Upper lobe of left lung (tissue), 6 donors: ENCODE results near the gene ARAP3. TPM values are rescaled to one million over a fixed set of nuclear protein-coding genes. Genes with fewer than 3 reads are reported as not detected.
A peak's percentile ranks its signal among the peaks of the same experiment; 100 is the strongest.

Experiments used
- ATAC-seq, 2 donors: fragments of 200-7000 bp; cut with Tn5 transposase; one replicate each; pipeline ENCODE4 v1.9.1; 2022; ENCODE audit warnings: mild to moderate bottlenecking in 2 of 2, moderate library complexity in 2 of 2; ENCODE audit not compliant: low FRiP score in 2 of 2
- DNase-seq, 2 donors: peaks; one replicate each; pipeline ENCODE4 v3.0.0-alpha.2; 2019 to 2020
- H3K27ac ChIP-seq, 4 donors: fragments of 200-600 bp; sonication (generic); one replicate each; pipeline ENCODE4 v1.5.1; 2016 to 2019
- H3K27me3 ChIP-seq, 4 donors: fragments of 200-600 bp; sonication (generic); one replicate each; pipeline ENCODE4 v1.5.1; 2017 to 2019
- H3K36me3 ChIP-seq, 4 donors: fragments of 200-600 bp; sonication (generic); one replicate each; pipeline ENCODE4 v1.5.1; 2016 to 2019
- H3K4me1 ChIP-seq, 4 donors: fragments of 200-600 bp; sonication (generic); one replicate each; pipeline ENCODE4 v1.5.1; 2018 to 2019
- H3K4me3 ChIP-seq, 4 donors: fragments of 200-600 bp; sonication (generic); one replicate each; pipeline ENCODE4 v1.5.1; 2017 to 2019; ENCODE audit warnings: mild to moderate bottlenecking in 2 of 4, moderate library complexity in 1 of 4
- H3K9me3 ChIP-seq, 4 donors: fragments of 200-600 bp; sonication (generic); one replicate each; pipeline ENCODE4 v1.5.1; 2018 to 2019
- EP300 ChIP-seq, 4 donors: sonication (generic); formaldehyde crosslinking; IDR thresholded peaks; one replicate each; pipeline ENCODE4 v1.5.1; 2017; ENCODE audit warnings: antibody characterized with exemption in 4 of 4, control low read depth in 2 of 4
- POLR2A ChIP-seq, 4 donors: fragments of 450-650 bp; IDR thresholded peaks; one replicate each; pipeline ENCODE4 v1.5.1; 2016 to 2017; ENCODE audit warnings: antibody characterized with exemption in 4 of 4, mild to moderate bottlenecking in 2 of 4
- POLR2AphosphoS5 ChIP-seq, 2 donors: sonication (generic); formaldehyde crosslinking; IDR thresholded peaks; one replicate each; pipeline ENCODE4 v1.5.1; 2017; ENCODE audit warnings: antibody characterized with exemption in 2 of 2
- WGBS, 2 donors: methylation state at CpG; one replicate each; pipeline ENCODE4 v1.1.5; 2017 to 2018; 5-methylcytosine and 5-hydroxymethylcytosine counted together
- total RNA-seq, 6 donors: library from RNA; depleted of rRNA in 4 of 6; stranded (reverse); fragments of >200 nt in 4 of 6; gene quantifications; one replicate each; pipeline versions ENCODE4 v1.1.0 to v1.2.1, GENCODE V29; 2016 to 2021
- TF ChIP-seq, protein P1 (sequence below), 6 experiments: fragments of 450-650 bp in 4 of 6; fragments of 200-600 bp in 2 of 6; sonication (generic) in 2 of 6; IDR thresholded peaks; one replicate each; pipeline ENCODE4 v1.5.1; 2016 to 2019; ENCODE audit warnings: antibody characterized with exemption in 6 of 6
- donor health status: DM: no; HTN: no; CAD: no; lungs with moderate emphysema.
- donor health status: DM: no; HTN: yes; CAD: no; lungs with severe emphysema.

ARAP3 gene
- total RNA-seq, 6 donors from 2014 or later, result 10.1 to 43.0 (median 27.7) TPM

DNA sequence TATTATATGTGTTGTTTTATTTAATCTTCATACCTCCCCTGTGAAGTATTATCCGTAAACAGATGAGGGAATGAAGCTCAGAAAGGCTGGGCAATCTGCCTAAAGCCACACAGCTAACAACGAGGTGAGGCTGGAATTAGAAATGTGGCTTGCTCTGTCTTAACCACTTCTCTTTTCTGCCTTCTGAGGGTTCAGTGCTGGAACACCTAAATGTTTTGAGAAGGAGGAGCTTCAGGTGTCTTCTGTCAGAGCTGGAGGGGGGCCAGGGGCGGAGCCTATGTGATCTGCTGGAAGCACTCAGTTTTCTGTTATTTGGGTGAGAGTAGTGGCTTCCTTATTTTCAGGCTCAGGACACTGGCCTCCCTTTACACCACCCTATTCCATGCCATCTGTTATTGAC lies 35.0 kb upstream of the ARAP3 start:
- Histone ChIP-seq H3K4me3 (no peak overlapping the region), H3K27ac (no peak overlapping the region), H3K9me3 (no peaks in the 10 kb centered on the region), H3K27me3 (no peaks in the 10 kb centered on the region), H3K36me3 (no peaks in the 10 kb centered on the region), H3K4me1 (peaks cover 14 to 24% (median 16%) of the 10 kb centered on the region in 4 donors)
- 65 to 66% methylated on average over 3 of the region's 3 CpGs for WGBS, 2 donors
- no peak for TF ChIP-seq POLR2AphosphoS5 (IDR thresholded peaks at IDR 0.05)
- TF ChIP-seq POLR2A (IDR thresholded peaks at IDR 0.05), result no peak
- DNase-seq (no peak), ATAC-seq (no peak)

DNA sequence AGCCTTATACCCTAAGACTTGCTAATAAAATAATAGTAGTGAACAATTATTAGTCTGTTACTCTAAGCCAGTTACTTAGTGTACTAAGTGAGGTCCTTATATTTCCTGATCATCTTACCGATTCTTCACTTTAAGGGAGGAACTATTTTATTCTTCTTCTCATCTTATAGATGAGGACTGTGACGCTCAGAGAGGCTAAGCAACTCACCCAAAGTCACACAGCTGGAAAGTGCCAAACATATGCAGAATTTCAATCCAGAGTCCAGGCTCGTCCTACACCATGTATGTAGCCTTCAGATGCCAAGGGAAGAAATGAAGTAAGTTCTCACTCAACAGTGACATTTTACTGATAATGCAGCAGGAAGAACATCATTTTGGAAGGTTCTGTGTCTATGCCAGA lies 34.4 kb upstream of the ARAP3 start:
- no peak for TF ChIP-seq EP300 (IDR thresholded peaks at IDR 0.05)
- TF ChIP-seq, protein P1, sequence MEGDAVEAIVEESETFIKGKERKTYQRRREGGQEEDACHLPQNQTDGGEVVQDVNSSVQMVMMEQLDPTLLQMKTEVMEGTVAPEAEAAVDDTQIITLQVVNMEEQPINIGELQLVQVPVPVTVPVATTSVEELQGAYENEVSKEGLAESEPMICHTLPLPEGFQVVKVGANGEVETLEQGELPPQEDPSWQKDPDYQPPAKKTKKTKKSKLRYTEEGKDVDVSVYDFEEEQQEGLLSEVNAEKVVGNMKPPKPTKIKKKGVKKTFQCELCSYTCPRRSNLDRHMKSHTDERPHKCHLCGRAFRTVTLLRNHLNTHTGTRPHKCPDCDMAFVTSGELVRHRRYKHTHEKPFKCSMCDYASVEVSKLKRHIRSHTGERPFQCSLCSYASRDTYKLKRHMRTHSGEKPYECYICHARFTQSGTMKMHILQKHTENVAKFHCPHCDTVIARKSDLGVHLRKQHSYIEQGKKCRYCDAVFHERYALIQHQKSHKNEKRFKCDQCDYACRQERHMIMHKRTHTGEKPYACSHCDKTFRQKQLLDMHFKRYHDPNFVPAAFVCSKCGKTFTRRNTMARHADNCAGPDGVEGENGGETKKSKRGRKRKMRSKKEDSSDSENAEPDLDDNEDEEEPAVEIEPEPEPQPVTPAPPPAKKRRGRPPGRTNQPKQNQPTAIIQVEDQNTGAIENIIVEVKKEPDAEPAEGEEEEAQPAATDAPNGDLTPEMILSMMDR (IDR thresholded peaks at IDR 0.05), result no peak
- no peak for TF ChIP-seq POLR2AphosphoS5 (IDR thresholded peaks at IDR 0.05)
- no peak for TF ChIP-seq POLR2A (IDR thresholded peaks at IDR 0.05)
- H3K4me1 ChIP-seq, result peaks cover 14 to 24% (median 16%) of the 10 kb centered on the region in 4 donors
- no peaks in the 10 kb centered on the region for H3K36me3 ChIP-seq
- ATAC-seq (no peak), DNase-seq (no peak)
- H3K27ac ChIP-seq, result no peak overlapping the region
- no peak overlapping the region for H3K4me3 ChIP-seq
- 90 to 91% methylated on average over 3 of the region's 3 CpGs for whole genome bisulfite sequencing, 2 donors
- H3K27me3 ChIP-seq, result no peaks in the 10 kb centered on the region
- H3K9me3 ChIP-seq, result no peaks in the 10 kb centered on the region

DNA sequence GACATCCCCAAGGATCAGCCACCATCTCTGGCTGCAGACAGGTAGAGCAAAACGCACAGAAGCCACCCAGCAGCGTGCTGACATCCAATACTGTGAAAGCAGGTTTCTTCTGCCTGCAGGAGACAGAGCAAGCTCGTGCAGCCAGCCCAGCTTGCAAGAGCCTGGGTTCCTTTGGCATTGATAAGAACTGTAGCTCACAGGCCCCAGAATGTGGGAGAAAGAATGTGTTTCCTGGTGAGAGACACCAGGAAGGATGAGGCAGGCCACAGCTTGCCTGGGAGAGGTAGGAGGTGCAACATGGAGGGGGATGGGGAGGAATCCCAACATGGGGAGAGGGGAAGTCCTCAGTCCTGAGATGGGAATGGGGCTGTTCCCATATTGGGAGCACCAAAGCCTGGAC lies 34.0 kb upstream of the ARAP3 start:
- peaks cover 14 to 24% (median 16%) of the 10 kb centered on the region in 4 donors for H3K4me1 ChIP-seq
- no peaks in the 10 kb centered on the region for H3K9me3 ChIP-seq
- WGBS, 2 donors, result 49 to 53% methylated on average over 3 of the region's 3 CpGs
- no peak for ATAC-seq
- no peak for DNase-seq
- H3K27ac ChIP-seq, result no peak overlapping the region
- H3K4me3 ChIP-seq, result no peak overlapping the region
- H3K36me3 ChIP-seq, result no peaks in the 10 kb centered on the region
- H3K27me3 ChIP-seq, result no peaks in the 10 kb centered on the region
- TF ChIP-seq, protein P1 (IDR thresholded peaks at IDR 0.05), result no peak
- TF ChIP-seq POLR2AphosphoS5 (IDR thresholded peaks at IDR 0.05) (no peak), EP300 (IDR thresholded peaks at IDR 0.05) (no peak), POLR2A (IDR thresholded peaks at IDR 0.05) (no peak)

DNA sequence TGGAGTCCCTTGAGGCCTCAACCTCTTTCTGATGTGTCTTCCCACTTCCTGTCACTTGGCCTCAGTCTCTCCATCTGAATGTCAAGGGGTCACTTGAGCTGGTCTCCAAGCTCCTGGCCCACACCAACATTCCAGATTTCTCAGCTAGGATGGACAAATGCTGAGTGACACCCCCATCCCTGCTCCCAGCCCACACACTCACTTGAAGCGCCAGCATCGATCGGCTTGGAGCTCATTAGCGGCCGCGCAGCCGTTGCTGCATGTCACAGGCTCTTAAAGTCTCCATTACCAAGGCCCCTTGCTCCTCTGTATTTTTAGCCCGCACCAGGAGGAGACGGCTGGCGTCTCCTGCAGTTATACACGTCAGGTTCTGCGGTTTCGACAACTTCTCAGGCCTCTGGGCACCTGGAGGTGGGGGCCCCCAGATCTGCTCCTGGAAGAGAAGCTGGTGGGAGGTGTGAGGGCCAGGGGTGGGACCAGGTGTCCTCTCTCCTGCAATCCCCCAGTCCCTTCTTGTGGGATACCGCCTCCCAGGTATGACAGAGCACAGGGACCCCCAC lies 33.4 kb upstream of the ARAP3 start:
- ATAC-seq, result no peak
- Histone ChIP-seq H3K4me3 (no peak overlapping the region), H3K9me3 (no peaks in the 10 kb centered on the region), H3K27me3 (no peaks in the 10 kb centered on the region), H3K4me1 (peaks cover 14 to 24% (median 16%) of the 10 kb centered on the region in 4 donors), H3K36me3 (no peaks in the 10 kb centered on the region), H3K27ac (no peak overlapping the region)
- TF ChIP-seq EP300 (IDR thresholded peaks at IDR 0.05) (no peak), POLR2A (IDR thresholded peaks at IDR 0.05) (no peak), POLR2AphosphoS5 (IDR thresholded peaks at IDR 0.05) (no peak)
- TF ChIP-seq, protein P1 (IDR thresholded peaks at IDR 0.05), result no peak
- peak in 1 of 2 donors; percentile 49 for DNase-seq
- 77 to 82% methylated on average over 13 to 14 of the region's 14 CpGs for WGBS, 2 donors

DNA sequence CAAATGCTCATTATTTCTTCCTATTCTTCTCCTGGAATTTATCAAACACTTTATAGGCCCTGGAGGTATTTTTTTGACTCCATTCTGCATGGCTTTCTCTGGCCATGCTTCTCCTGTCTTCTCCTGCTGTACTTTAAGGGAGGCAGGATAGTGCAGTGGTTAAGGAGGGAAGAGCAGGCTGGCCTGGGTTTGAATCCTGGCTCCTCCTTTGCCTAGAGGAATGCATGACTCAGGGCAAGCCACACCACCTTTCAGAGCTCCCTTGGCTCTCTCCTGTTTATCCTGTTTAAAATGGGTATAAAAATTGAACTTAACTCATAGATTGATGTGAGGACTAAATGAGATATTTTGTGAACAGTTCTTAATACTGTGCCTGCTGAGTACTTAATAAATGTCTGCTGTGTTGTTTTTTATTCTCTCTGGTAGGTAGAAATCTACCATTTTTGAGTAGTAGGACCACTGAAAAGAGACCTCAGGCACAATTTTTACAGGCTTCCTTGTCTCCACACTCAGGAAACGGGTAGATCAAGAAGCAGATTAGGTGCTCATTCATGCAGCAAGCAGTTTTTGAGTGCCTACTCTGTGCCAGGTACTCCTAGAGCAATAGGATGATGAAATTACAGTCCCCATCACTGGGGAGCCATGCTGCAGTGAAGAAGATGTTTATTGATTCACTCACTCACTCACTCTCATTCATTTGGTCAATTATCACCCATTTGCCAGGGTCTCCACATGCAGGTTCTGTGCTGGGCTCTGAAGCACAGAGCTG lies 32.7 kb upstream of the ARAP3 start:
- DNase-seq, result no peak
- Histone ChIP-seq H3K4me3 (no peak overlapping the region), H3K9me3 (no peaks in the 10 kb centered on the region), H3K36me3 (no peaks in the 10 kb centered on the region), H3K4me1 (peaks cover 14 to 24% (median 16%) of the 10 kb centered on the region in 4 donors), H3K27ac (peak overlapping the region in 1 of 4 donors; percentile 49), H3K27me3 (no peaks in the 10 kb centered on the region)
- TF ChIP-seq POLR2AphosphoS5 (IDR thresholded peaks at IDR 0.05) (no peak), EP300 (IDR thresholded peaks at IDR 0.05) (no peak), POLR2A (IDR thresholded peaks at IDR 0.05) (no peak)
- TF ChIP-seq, protein P1 (IDR thresholded peaks at IDR 0.05), result no peak
- no peak for ATAC-seq
- WGBS, 2 donors, result 44 to 46% methylated on average over 1 of the region's 1 CpG
